Mesenteric fat pad (tissue), 1 donor: ENCODE measurements around the gene C19orf44. TPM values are rescaled to one million over a fixed set of nuclear protein-coding genes. Genes with fewer than 3 reads are reported as not detected.
A peak's percentile ranks its signal among the peaks of the same experiment; 100 is the strongest.
"Not testable (repeated sequence)": the region's sequence is repeated elsewhere in the genome, so short reads cannot be mapped to it uniquely, and the experiment has no call there.

ENCODE experiments used
- DNase-seq: peaks from one replicate; pipeline ENCODE4 v3.0.0-alpha.2; 2020; ENCODE audit warnings: low spot score
- long read RNA-seq: library from polyadenylated mRNA; unstranded; transcript quantifications from one replicate; pipeline ENCODE4 v2.0.0, GENCODE V29; 2020
- total RNA-seq: library from RNA; stranded (reverse); fragmentation: NEBNext Ultra II Directional; extraction: Animal tissue kit (Norgen Biotek cat#: 25700); gene quantifications from one replicate; pipeline ENCODE4 v1.2.1, GENCODE V29; 2021
- donor health status: DM: yes; HTN: yes; CAD: no.

C19orf44 gene
- 3.2 TPM for total RNA-seq
- long read RNA-seq, partial matches to known transcripts: 1 of 2 reads
- long read RNA-seq, other reads (novel, unspliced or antisense): 1 of 2 reads

- DNase-seq: peak; percentile 99
Observed at GRCh38 chr19:16495982-16496612, at the start of gene C19orf44, which contains the start of gene CALR3. Gene C19orf44, plus strand, starts transcription at chr19:16496394. Its CDS starts 4,399 bp downstream, at chr19:16500793. Gene CALR3, minus strand, starts transcription at chr19:16496167. Its CDS starts 38 bp downstream, at chr19:16496129.

GRCh38 chr19:16446724-16447368 lies 49.3 kb upstream of the C19orf44 start:
- DNase-seq: no peak

- DNase-seq: not testable (repeated sequence)
Observed at GRCh38 chr19:16448872-16449271, 47.3 kb upstream of the C19orf44 start.

GRCh38 chr19:16449330-16449961 lies 46.7 kb upstream of the C19orf44 start:
- no peak for DNase-seq

- no peak for DNase-seq
Observed at GRCh38 chr19:16452325-16452724, 43.9 kb upstream of the C19orf44 start.

- DNase-seq: no peak
Observed at GRCh38 chr19:16454351-16454918, 41.8 kb upstream of the C19orf44 start.

GRCh38 chr19:16455489-16455888 lies 40.7 kb upstream of the C19orf44 start:
- DNase-seq: no peak

GRCh38 chr19:16456652-16457194 lies 39.5 kb upstream of the C19orf44 start:
- no peak for DNase-seq

- no peak for DNase-seq
Observed at GRCh38 chr19:16457195-16457953, 38.8 kb upstream of the C19orf44 start.

GRCh38 chr19:16457954-16458331 lies 38.3 kb upstream of the C19orf44 start:
- DNase-seq: no peak

- DNase-seq: no peak
Observed at GRCh38 chr19:16458391-16459341, 37.5 kb upstream of the C19orf44 start.

GRCh38 chr19:16459680-16460079 lies 36.5 kb upstream of the C19orf44 start:
- DNase-seq: no peak

GRCh38 chr19:16460454-16460853 lies 35.7 kb upstream of the C19orf44 start:
- DNase-seq: no peak

- DNase-seq: no peak
Observed at GRCh38 chr19:16461630-16462051, 34.6 kb upstream of the C19orf44 start.

GRCh38 chr19:16462757-16463250 lies 33.4 kb upstream of the C19orf44 start:
- DNase-seq: no peak

- DNase-seq: no peak
Observed at GRCh38 chr19:16463341-16463990, 32.7 kb upstream of the C19orf44 start.

- DNase-seq: no peak
Observed at GRCh38 chr19:16463991-16464575, 32.1 kb upstream of the C19orf44 start.

GRCh38 chr19:16465239-16465638 lies 31.0 kb upstream of the C19orf44 start:
- DNase-seq: no peak
